LNCAP (cell line): ENCODE measurements around the gene SETX.

ENCODE experiments used
- TF ChIP-seq, protein P1 (sequence below): fragments of 450-650 bp; IDR thresholded peaks from 2 replicates; pipeline ENCODE4 v1.5.1; 2017; ENCODE audit warnings: mild to moderate bottlenecking

Gene SETX

DNA sequence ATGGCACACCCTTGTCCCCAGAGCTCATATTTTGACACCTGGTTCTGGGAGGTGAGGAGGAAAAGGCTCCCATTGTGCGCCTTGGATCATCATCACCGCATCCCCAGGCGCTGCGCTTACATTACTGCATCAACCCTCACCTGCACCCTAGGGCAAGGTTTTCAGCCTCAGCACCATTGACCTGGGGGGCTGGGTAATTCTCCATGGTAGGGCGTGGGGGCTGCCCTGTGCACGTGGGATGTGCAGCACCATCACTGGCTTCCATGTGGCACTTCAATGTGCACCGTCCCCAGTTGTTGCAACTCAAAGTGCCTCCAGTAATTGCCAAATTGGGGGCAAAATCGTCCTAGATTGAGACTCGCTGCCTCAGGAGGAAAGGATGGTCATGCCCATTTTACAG is 109.3 kb downstream of the SETX start:
- TF ChIP-seq, protein P1, sequence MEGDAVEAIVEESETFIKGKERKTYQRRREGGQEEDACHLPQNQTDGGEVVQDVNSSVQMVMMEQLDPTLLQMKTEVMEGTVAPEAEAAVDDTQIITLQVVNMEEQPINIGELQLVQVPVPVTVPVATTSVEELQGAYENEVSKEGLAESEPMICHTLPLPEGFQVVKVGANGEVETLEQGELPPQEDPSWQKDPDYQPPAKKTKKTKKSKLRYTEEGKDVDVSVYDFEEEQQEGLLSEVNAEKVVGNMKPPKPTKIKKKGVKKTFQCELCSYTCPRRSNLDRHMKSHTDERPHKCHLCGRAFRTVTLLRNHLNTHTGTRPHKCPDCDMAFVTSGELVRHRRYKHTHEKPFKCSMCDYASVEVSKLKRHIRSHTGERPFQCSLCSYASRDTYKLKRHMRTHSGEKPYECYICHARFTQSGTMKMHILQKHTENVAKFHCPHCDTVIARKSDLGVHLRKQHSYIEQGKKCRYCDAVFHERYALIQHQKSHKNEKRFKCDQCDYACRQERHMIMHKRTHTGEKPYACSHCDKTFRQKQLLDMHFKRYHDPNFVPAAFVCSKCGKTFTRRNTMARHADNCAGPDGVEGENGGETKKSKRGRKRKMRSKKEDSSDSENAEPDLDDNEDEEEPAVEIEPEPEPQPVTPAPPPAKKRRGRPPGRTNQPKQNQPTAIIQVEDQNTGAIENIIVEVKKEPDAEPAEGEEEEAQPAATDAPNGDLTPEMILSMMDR: no peak

DNA sequence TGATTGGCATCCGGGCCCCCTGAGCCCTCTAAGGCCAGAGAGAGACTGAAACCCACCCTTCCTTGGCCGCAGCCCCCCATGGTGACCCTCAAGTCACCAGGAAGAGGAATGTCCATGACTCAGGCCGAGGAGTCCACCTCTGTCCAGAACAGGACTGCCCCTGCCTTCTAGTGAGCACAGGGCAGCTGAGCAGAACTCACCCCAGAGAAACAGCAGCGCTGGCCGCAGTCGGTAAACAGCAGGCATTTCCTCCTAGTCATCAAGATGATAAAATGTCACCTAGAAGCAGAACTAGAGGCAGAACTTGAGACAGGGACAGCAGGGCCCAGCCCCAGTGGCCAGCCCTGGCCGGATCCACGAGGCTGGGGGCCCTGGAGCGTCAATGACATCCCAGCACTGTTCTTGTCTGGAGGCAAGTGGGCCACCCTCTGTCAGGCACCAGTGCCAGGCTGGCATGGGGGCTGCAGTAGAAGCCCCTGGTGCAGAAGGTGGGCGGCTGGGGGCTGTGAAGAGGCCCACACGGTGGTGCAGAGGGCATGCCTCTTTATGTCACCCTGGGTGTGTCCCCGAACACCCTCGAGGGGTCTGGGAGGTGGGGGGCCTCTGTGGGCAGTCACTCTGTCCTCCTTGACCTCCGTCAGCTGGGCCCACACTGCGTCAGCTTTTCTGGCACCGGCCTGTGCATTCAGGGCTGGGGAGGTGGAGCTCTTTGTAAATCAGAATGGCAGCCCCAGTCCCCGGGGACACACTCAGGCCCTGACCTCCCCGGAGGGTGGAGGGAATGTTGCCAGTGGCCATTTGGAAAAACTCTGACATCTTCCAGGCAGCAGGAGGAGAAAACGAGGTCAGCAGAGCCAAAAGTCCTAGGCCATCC is 110.0 kb downstream of the SETX start:
- TF ChIP-seq, protein P1: no peak

DNA sequence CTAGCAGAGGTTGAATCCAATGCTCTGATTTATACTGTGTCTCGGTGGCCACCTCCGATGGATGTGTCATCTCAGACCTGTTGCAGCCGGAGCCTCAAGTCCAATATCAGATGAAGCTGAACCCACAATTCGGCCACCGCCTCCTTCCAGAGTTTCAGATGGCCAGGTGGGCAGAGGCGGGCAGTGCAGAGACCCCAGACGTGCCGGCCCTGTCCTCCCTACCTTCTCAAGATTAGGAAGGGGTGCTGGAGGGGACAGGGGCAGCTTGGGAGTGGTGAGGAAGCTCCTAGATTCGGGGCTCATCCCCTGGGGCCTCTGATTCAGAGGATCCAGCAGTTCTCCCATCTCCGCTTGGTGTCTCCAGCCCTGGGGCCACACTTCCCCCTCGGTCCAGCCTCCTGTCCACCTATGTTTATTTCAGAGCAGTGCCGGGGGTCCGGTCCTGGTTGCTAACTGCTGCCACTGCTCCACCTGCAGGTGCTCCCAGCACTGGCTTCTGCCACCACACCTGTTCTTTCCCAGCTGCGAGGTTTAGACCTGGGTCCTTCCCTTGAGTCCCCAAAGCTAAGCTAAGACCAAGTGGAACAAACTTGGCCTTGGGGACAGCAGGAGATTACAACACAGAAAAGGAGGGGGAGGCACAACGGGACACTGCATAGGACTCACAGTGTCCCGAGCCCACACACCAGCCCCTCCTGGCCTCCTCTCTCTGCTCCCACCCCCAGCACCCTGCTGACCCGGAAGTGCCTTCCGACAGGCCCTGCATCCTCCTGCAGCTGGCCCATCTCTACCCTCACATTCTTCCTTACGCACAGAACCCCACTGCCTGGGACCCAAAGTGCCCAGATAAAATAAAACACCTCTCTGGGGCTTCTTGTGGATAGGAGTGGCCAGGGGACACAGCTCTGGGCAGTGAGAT is 111.4 kb downstream of the SETX start:
- TF ChIP-seq, protein P1: no peak

DNA sequence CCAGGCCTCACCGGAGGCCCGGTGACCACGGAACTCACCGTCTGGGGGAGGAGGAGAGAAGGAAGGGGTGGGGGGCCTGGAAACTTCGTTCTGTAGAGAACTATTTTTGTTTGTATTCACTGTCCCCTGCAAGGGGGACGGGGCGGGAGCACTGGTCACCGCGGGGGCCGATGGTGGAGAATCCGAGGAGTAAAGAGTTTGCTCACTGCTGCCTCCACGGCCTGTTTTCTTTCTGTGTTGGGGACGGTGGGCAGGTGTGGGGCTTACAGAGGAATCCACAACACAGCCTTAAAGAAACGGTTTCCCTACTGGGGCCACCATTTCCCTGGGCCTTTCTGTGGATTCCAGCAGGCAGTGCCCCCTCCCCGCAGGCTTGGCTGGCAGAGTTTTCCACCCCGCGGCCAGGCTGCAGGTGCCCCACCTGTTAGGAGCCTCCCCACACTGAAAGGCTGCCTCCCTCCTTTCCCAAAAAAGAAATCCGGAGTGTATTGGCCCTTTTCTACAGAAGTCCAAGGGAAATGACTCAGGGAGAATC is 112.1 kb downstream of the SETX start:
- TF ChIP-seq, protein P1: no peak

DNA sequence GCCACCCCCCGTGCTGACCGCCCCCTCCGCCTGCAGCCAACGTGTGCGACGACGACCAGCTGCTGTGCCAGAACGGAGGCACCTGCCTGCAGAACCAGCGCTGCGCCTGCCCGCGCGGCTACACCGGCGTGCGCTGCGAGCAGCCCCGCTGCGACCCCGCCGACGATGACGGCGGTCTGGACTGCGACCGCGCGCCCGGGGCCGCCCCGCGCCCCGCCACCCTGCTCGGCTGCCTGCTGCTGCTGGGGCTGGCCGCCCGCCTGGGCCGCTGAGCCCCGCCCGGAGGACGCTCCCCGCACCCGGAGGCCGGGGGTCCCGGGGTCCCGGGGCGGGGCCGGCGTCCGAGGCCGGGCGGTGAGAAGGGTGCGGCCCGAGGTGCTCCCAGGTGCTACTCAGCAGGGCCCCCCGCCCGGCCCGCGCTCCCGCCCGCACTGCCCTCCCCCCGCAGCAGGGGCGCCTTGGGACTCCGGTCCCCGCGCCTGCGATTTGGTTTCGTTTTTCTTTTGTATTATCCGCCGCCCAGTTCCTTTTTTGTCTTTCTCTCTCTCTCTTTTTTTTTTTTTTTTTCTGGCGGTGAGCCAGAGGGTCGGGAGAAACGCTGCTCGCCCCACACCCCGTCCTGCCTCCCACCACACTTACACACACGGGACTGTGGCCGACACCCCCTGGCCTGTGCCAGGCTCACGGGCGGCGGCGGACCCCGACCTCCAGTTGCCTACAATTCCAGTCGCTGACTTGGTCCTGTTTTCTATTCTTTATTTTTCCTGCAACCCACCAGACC is 112.8 kb downstream of the SETX start:
- TF ChIP-seq, protein P1: no peak

DNA sequence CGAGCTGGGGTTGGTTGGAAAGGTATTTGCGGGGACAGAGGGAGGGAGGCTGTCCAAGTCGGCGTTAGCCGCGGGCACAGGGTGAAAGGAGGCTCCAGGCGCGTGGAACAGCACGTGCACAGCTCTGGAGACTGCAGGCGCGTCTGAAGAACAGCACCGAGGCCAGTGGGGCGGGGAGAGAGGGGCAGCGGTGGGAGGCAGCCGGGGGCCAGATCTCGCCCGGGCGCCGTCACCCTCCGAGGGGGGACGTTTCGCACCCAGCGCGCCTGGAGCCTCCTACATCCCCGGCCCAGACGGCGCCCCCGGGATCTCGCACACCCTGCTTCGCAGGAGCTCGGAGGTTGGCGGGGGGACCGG is 113.3 kb downstream of the SETX start:
- TF ChIP-seq, protein P1: no peak
